Measurements from ENCODE around the gene GPHA2.

Gene GPHA2

GRCh38 chr11:64892838-64893193 lies 42.9 kb downstream of the GPHA2 start:
- H3K36me3 ChIP-seq (ENCODE audit: control insufficient read depth, insufficient read depth, low read length) = peaks cover 12% of the 10 kb centered on the region
- H3K9me3 ChIP-seq (ENCODE audit: control insufficient read depth, low read length) = no peaks in the 10 kb centered on the region
- no peaks in the 10 kb centered on the region for H3K27me3 ChIP-seq (ENCODE audit: control insufficient read depth, insufficient read depth, low read length)
- H3K4me3 ChIP-seq (ENCODE audit: low read length) = peak overlapping the region; percentile 93
- peak overlapping the region; percentile 98 for H3K9ac ChIP-seq (ENCODE audit: low read length)
- H3K4me1 ChIP-seq (ENCODE audit: control insufficient read depth, insufficient read depth, low read length) = peaks cover 41% of the 10 kb centered on the region

GRCh38 chr11:64892411-64892831 lies 43.3 kb downstream of the GPHA2 start:
- Histone ChIP-seq H3K27me3 (ENCODE audit: control insufficient read depth, insufficient read depth, low read length) (no peaks in the 10 kb centered on the region), H3K9ac (ENCODE audit: low read length) (peak overlapping the region; percentile 98), H3K9me3 (ENCODE audit: control insufficient read depth, low read length) (no peaks in the 10 kb centered on the region), H3K36me3 (ENCODE audit: control insufficient read depth, insufficient read depth, low read length) (peaks cover 12% of the 10 kb centered on the region), H3K4me3 (ENCODE audit: low read length) (peak overlapping the region; percentile 93), H3K4me1 (ENCODE audit: control insufficient read depth, insufficient read depth, low read length) (peaks cover 45% of the 10 kb centered on the region)

- Histone ChIP-seq H3K9ac (ENCODE audit: low read length) (peak overlapping the region; percentile 98), H3K36me3 (ENCODE audit: control insufficient read depth, insufficient read depth, low read length) (peaks cover 12% of the 10 kb centered on the region), H3K4me3 (ENCODE audit: low read length) (peak overlapping the region; percentile 93), H3K9me3 (ENCODE audit: control insufficient read depth, low read length) (no peaks in the 10 kb centered on the region), H3K27me3 (ENCODE audit: control insufficient read depth, insufficient read depth, low read length) (no peaks in the 10 kb centered on the region), H3K4me1 (ENCODE audit: control insufficient read depth, insufficient read depth, low read length) (peaks cover 48% of the 10 kb centered on the region)
Measured at GRCh38 chr11:64891880-64892279, 43.8 kb downstream of the GPHA2 start.

GRCh38 chr11:64891215-64891848 lies 44.4 kb downstream of the GPHA2 start:
- Histone ChIP-seq H3K36me3 (ENCODE audit: control insufficient read depth, insufficient read depth, low read length) (peaks cover 12% of the 10 kb centered on the region), H3K9me3 (ENCODE audit: control insufficient read depth, low read length) (no peaks in the 10 kb centered on the region), H3K4me3 (ENCODE audit: low read length) (peak overlapping the region; percentile 93), H3K4me1 (ENCODE audit: control insufficient read depth, insufficient read depth, low read length) (peaks cover 48% of the 10 kb centered on the region), H3K9ac (ENCODE audit: low read length) (peak overlapping the region; percentile 98), H3K27me3 (ENCODE audit: control insufficient read depth, insufficient read depth, low read length) (no peaks in the 10 kb centered on the region)

GRCh38 chr11:64890522-64890939 lies 45.2 kb downstream of the GPHA2 start:
- H3K27me3 ChIP-seq (ENCODE audit: control insufficient read depth, insufficient read depth, low read length) = no peaks in the 10 kb centered on the region
- H3K36me3 ChIP-seq (ENCODE audit: control insufficient read depth, insufficient read depth, low read length) = peaks cover 12% of the 10 kb centered on the region
- H3K9me3 ChIP-seq (ENCODE audit: control insufficient read depth, low read length) = no peaks in the 10 kb centered on the region
- peaks cover 56% of the 10 kb centered on the region for H3K4me1 ChIP-seq (ENCODE audit: control insufficient read depth, insufficient read depth, low read length)
- H3K9ac ChIP-seq (ENCODE audit: low read length) = peak overlapping the region; percentile 98
- peak overlapping the region; percentile 53 for H3K4me3 ChIP-seq (ENCODE audit: low read length)

GRCh38 chr11:64888729-64889511 lies 46.8 kb downstream of the GPHA2 start:
- peak overlapping the region; percentile 2 for H3K4me3 ChIP-seq (ENCODE audit: low read length)
- H3K27me3 ChIP-seq (ENCODE audit: control insufficient read depth, insufficient read depth, low read length) = no peaks in the 10 kb centered on the region
- H3K4me1 ChIP-seq (ENCODE audit: control insufficient read depth, insufficient read depth, low read length) = peaks cover 53% of the 10 kb centered on the region
- H3K9ac ChIP-seq (ENCODE audit: low read length) = peak overlapping the region; percentile 62
- H3K9me3 ChIP-seq (ENCODE audit: control insufficient read depth, low read length) = no peaks in the 10 kb centered on the region
- peaks cover 12% of the 10 kb centered on the region for H3K36me3 ChIP-seq (ENCODE audit: control insufficient read depth, insufficient read depth, low read length)

GRCh38 chr11:64888406-64888728 lies 47.3 kb downstream of the GPHA2 start:
- peak overlapping the region; percentile 62 for H3K9ac ChIP-seq (ENCODE audit: low read length)
- H3K9me3 ChIP-seq (ENCODE audit: control insufficient read depth, low read length) = no peaks in the 10 kb centered on the region
- H3K36me3 ChIP-seq (ENCODE audit: control insufficient read depth, insufficient read depth, low read length) = peaks cover 12% of the 10 kb centered on the region
- no peaks in the 10 kb centered on the region for H3K27me3 ChIP-seq (ENCODE audit: control insufficient read depth, insufficient read depth, low read length)
- H3K4me1 ChIP-seq (ENCODE audit: control insufficient read depth, insufficient read depth, low read length) = peaks cover 47% of the 10 kb centered on the region
- peak overlapping the region; percentile 1 for H3K4me3 ChIP-seq (ENCODE audit: low read length)

GRCh38 chr11:64887757-64888405 lies 47.8 kb downstream of the GPHA2 start:
- Histone ChIP-seq H3K9me3 (ENCODE audit: control insufficient read depth, low read length) (no peaks in the 10 kb centered on the region), H3K4me1 (ENCODE audit: control insufficient read depth, insufficient read depth, low read length) (peaks cover 47% of the 10 kb centered on the region), H3K9ac (ENCODE audit: low read length) (peak overlapping the region; percentile 23), H3K4me3 (ENCODE audit: low read length) (peak overlapping the region; percentile 1), H3K27me3 (ENCODE audit: control insufficient read depth, insufficient read depth, low read length) (no peaks in the 10 kb centered on the region), H3K36me3 (ENCODE audit: control insufficient read depth, insufficient read depth, low read length) (peaks cover 12% of the 10 kb centered on the region)

GRCh38 chr11:64887234-64887756 lies 48.4 kb downstream of the GPHA2 start:
- peak overlapping the region; percentile 1 for H3K4me3 ChIP-seq (ENCODE audit: low read length)
- peak overlapping the region; percentile 23 for H3K9ac ChIP-seq (ENCODE audit: low read length)
- peaks cover 6% of the 10 kb centered on the region for H3K36me3 ChIP-seq (ENCODE audit: control insufficient read depth, insufficient read depth, low read length)
- no peaks in the 10 kb centered on the region for H3K9me3 ChIP-seq (ENCODE audit: control insufficient read depth, low read length)
- no peaks in the 10 kb centered on the region for H3K27me3 ChIP-seq (ENCODE audit: control insufficient read depth, insufficient read depth, low read length)
- H3K4me1 ChIP-seq (ENCODE audit: control insufficient read depth, insufficient read depth, low read length) = peaks cover 47% of the 10 kb centered on the region

GRCh38 chr11:64885367-64886286 lies 50.1 kb downstream of the GPHA2 start:
- no peaks in the 10 kb centered on the region for H3K9me3 ChIP-seq (ENCODE audit: control insufficient read depth, low read length)
- H3K36me3 ChIP-seq (ENCODE audit: control insufficient read depth, insufficient read depth, low read length) = no peaks in the 10 kb centered on the region
- H3K27me3 ChIP-seq (ENCODE audit: control insufficient read depth, insufficient read depth, low read length) = no peaks in the 10 kb centered on the region
- no peak overlapping the region for H3K4me3 ChIP-seq (ENCODE audit: low read length)
- no peak overlapping the region for H3K9ac ChIP-seq (ENCODE audit: low read length)
- peaks cover 46% of the 10 kb centered on the region for H3K4me1 ChIP-seq (ENCODE audit: control insufficient read depth, insufficient read depth, low read length)

All from mucosa of stomach (tissue), 1 donor.